Endothelial cell (in vitro differentiated cells): ENCODE data around the gene FAM193B. TPM values are rescaled to one million over a fixed set of nuclear protein-coding genes. Genes with fewer than 3 reads are reported as not detected.
"Not testable (repeated sequence)": the region's sequence is repeated elsewhere in the genome, so short reads cannot be mapped to it uniquely, and the experiment has no call there.

Experiments used
- DNase-seq: peaks from one replicate; pipeline ENCODE4 v3.0.0; 2021; ENCODE audit warnings: low spot score
- H3K27ac Mint-ChIP-seq: one replicate; pipeline ENCODE4 v1.8.0; 2021; ENCODE audit warnings: mixed read lengths, inconsistent platforms; ENCODE audit not compliant: unreplicated experiment
- H3K27me3 Mint-ChIP-seq: one replicate; pipeline ENCODE4 v1.8.0; 2021; ENCODE audit warnings: mild to moderate bottlenecking, moderate library complexity, mixed read lengths, inconsistent platforms; ENCODE audit not compliant: unreplicated experiment
- H3K36me3 Mint-ChIP-seq: one replicate; pipeline ENCODE4 v1.8.0; 2021; ENCODE audit warnings: mild to moderate bottlenecking, low read depth, mixed read lengths, inconsistent platforms; ENCODE audit not compliant: unreplicated experiment
- H3K4me1 Mint-ChIP-seq: one replicate; pipeline ENCODE4 v1.8.0; 2021; ENCODE audit warnings: mild to moderate bottlenecking, mixed read lengths, inconsistent platforms; ENCODE audit not compliant: unreplicated experiment
- H3K4me3 Mint-ChIP-seq: one replicate; pipeline ENCODE4 v1.8.0; 2021; ENCODE audit warnings: mild to moderate bottlenecking, mixed read lengths, inconsistent platforms; ENCODE audit not compliant: unreplicated experiment
- H3K9me3 Mint-ChIP-seq: one replicate; pipeline ENCODE4 v1.8.0; 2021; ENCODE audit warnings: mixed read lengths, inconsistent platforms; ENCODE audit not compliant: unreplicated experiment
- total RNA-seq: library from RNA; stranded (reverse); fragmentation: NEBNext Ultra II Directional; extraction: Animal tissue kit (Norgen Biotek cat#: 25700); gene quantifications from one replicate; pipeline ENCODE4 v1.2.1, GENCODE V29; 2021; ENCODE audit not compliant: unreplicated experiment
- TF ChIP-seq, protein P1 (sequence below): fragments of 200-600 bp; sonication (generic); IDR thresholded peaks from one replicate; pipeline ENCODE4 v1.5.0; 2021; ENCODE audit warnings: antibody characterized with exemption; ENCODE audit not compliant: unreplicated experiment

The FAM193B gene
- total RNA-seq, 1 donor from 2014 or later: 97.6 TPM

DNA sequence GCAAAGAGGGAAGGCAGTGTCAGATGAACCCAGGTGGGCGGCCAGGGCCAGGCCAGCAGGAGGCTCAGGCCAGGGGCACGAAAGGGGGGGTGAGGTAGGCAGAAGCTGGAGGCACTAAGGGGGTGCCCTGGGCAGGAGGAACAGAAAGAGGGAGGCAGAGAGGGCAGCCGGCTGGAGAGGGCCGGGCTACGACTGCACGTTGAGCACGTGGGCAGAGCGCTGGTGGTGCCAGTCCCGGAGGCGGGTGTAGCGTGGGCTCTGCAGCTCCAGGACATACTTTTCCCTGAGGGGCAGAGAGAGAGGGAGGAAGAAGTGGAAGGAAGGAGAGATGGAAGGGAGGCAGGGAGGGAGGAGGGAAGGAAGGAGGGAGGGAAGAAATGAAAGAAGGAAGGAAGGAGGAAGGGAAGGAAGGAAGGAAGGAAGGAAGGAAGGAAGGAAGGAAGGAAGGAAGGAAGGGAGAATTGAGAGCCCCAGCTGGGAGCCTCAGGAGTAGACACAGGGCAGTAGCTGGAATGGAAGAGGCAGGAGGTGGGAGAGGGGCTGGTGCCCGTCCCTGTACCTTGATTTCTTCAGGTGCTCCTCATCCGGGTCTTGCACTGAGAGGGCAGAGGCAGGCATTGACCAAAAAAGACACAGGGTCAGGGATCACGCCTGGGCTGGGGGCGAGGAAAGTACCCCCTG, 63.9 kb downstream of the FAM193B start:
- DNase-seq: no peak
- Mint-ChIP-seq H3K9me3 (no peaks in the 10 kb centered on the region), H3K36me3 (peaks cover 20% of the 10 kb centered on the region), H3K27me3 (peaks cover 4% of the 10 kb centered on the region), H3K4me3 (peak overlapping the region; percentile 38), H3K4me1 (peaks cover 27% of the 10 kb centered on the region), H3K27ac (no peak overlapping the region)
- TF ChIP-seq, protein P1, sequence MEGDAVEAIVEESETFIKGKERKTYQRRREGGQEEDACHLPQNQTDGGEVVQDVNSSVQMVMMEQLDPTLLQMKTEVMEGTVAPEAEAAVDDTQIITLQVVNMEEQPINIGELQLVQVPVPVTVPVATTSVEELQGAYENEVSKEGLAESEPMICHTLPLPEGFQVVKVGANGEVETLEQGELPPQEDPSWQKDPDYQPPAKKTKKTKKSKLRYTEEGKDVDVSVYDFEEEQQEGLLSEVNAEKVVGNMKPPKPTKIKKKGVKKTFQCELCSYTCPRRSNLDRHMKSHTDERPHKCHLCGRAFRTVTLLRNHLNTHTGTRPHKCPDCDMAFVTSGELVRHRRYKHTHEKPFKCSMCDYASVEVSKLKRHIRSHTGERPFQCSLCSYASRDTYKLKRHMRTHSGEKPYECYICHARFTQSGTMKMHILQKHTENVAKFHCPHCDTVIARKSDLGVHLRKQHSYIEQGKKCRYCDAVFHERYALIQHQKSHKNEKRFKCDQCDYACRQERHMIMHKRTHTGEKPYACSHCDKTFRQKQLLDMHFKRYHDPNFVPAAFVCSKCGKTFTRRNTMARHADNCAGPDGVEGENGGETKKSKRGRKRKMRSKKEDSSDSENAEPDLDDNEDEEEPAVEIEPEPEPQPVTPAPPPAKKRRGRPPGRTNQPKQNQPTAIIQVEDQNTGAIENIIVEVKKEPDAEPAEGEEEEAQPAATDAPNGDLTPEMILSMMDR: no peak

DNA sequence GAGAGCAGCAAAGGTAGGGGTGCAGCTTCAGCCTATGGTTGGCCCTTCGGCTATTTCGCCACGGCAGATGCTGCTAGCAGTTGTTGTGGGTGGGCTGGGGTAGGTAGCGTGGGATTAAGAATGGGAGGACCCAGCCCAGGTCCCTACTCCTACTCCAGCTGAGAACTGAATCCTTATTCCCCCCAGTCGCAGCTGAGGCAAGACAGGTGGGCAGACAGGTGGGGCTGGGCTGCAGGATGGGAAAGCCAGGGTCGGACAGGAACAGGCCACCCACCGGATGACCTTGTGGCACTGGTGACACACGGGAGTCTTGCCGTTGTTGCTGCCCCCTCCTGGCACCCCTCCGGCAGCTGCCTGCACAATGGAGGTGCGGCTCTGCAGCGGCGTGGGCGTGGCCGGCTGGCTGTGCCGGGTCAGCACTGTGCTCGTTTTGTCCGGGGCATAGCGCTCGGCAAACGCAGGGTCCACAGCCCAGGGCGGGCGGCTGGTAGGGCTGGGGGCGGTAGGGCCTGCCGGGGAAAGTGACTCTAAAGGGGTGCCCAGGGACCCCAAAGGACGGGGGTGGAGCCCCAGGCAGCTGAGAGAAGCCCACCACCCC, 65.1 kb downstream of the FAM193B start:
- no peak for DNase-seq
- peaks cover 30% of the 10 kb centered on the region for H3K36me3 Mint-ChIP-seq
- peaks cover 13% of the 10 kb centered on the region for H3K27me3 Mint-ChIP-seq
- TF ChIP-seq, protein P1: no peak
- no peaks in the 10 kb centered on the region for H3K9me3 Mint-ChIP-seq
- no peak overlapping the region for H3K4me3 Mint-ChIP-seq
- H3K4me1 Mint-ChIP-seq: peaks cover 30% of the 10 kb centered on the region
- H3K27ac Mint-ChIP-seq: no peak overlapping the region

DNA sequence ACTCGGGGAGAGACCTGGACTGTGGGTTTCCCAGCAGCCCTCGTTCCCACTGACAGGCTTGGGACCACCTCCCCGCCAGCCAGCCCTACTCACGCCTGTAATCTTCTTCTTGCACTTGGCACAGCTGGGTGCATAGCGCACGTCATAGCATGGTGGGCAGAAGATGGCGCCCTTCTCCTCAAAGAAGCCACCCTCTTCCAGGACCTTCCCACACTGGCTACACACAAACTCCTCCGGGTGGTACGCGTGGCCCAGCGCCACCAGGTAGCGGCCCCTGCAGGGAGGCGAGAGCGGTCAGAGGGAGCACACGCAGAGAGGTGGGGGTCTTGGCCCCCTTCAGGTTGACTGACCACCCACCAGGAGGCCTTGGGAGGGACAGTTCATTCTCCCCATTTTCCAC, 66.4 kb downstream of the FAM193B start:
- Mint-ChIP-seq H3K36me3 (peaks cover 38% of the 10 kb centered on the region), H3K9me3 (no peaks in the 10 kb centered on the region), H3K4me1 (peaks cover 24% of the 10 kb centered on the region), H3K27me3 (peaks cover 15% of the 10 kb centered on the region), H3K4me3 (no peak overlapping the region), H3K27ac (no peak overlapping the region)
- no peak for DNase-seq
- TF ChIP-seq, protein P1: no peak

DNA sequence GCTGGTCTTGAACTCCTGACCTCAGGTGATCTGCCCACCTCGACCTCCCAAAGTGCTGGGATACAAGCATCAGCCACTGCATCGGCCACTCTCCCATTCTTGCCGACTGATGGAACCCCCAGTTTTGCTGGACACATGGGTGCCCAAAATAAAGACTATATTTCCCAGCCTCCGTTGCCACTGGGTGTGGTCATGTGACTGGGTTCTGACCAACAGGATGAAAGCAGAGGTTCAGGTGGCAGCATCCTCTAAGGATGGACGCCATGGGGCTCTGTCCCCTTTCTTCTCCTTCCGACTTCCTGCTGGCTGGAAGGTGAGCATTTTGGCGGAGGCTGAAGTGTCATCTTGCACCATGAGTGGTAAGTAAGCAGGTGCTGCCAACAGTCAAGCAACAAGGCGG, 67.2 kb downstream of the FAM193B start:
- peaks cover 17% of the 10 kb centered on the region for H3K27me3 Mint-ChIP-seq
- H3K27ac Mint-ChIP-seq: no peak overlapping the region
- no peaks in the 10 kb centered on the region for H3K9me3 Mint-ChIP-seq
- peaks cover 34% of the 10 kb centered on the region for H3K36me3 Mint-ChIP-seq
- H3K4me3 Mint-ChIP-seq: peak overlapping the region; percentile 71
- H3K4me1 Mint-ChIP-seq: peaks cover 19% of the 10 kb centered on the region
- TF ChIP-seq, protein P1: no peak
- no peak for DNase-seq

DNA sequence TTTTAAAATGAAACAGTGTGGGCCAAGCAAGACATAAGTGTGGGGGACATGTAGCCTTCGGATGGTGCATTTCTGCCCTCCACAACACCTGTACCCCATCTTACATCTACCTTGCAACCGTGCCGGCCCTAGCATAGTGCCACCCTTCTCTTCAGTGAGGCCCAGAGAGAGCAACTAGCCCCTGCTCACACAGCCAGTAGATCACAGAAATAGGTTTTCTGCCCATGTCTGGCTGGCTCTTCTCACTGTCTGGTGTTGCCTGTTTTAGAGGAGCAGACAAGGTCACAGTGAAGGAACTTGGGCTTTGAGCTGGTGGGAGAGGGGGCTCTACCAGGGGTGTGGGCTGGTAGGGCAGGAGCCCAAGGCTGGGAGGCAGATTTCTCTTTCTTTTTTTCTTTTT, 68.1 kb downstream of the FAM193B start:
- Mint-ChIP-seq H3K27me3 (peaks cover 17% of the 10 kb centered on the region), H3K9me3 (no peaks in the 10 kb centered on the region), H3K36me3 (peaks cover 32% of the 10 kb centered on the region), H3K4me3 (peak overlapping the region; percentile 47), H3K4me1 (peaks cover 17% of the 10 kb centered on the region), H3K27ac (no peak overlapping the region)
- TF ChIP-seq, protein P1: no peak
- no peak for DNase-seq

DNA sequence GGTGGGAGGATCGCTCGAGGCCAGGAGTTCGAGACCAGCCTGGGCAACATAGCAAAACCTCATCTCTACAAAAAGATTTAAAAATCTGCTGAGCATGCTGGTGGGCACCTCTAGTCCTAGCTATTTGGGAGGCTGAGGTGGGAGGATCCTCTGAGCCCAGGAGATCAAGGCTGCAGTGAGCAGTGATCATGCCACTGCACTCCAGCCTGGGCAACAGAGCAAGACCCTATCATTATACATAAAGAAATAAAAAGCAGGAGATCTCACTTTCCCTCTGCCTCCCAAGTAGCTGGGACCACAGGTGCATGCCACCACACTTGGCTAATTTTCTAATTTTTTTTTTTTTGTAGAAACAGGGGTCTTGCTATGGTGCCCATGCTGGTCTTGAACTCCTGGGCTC, 68.6 kb downstream of the FAM193B start:
- H3K9me3 Mint-ChIP-seq, H3K4me3 Mint-ChIP-seq, DNase-seq: not testable (repeated sequence)
- Mint-ChIP-seq H3K4me1 (peaks cover 15% of the 10 kb centered on the region), H3K36me3 (peaks cover 30% of the 10 kb centered on the region), H3K27ac (peak overlapping the region; percentile 64), H3K27me3 (peaks cover 17% of the 10 kb centered on the region)
